HG02642 (cell line): Measurements from ENCODE around the gene ACTA1.
"Not testable (repeated sequence)": the region's sequence is repeated elsewhere in the genome, so short reads cannot be mapped to it uniquely, and the experiment has no call there.

Experiments used
- ATAC-seq: cut with Tn5 transposase; IDR thresholded peaks from one replicate; pipeline ENCODE4 v1.9.1; 2021; ENCODE audit warnings: mild to moderate bottlenecking; ENCODE audit not compliant: unreplicated experiment, poor library complexity

The ACTA1 gene

DNA sequence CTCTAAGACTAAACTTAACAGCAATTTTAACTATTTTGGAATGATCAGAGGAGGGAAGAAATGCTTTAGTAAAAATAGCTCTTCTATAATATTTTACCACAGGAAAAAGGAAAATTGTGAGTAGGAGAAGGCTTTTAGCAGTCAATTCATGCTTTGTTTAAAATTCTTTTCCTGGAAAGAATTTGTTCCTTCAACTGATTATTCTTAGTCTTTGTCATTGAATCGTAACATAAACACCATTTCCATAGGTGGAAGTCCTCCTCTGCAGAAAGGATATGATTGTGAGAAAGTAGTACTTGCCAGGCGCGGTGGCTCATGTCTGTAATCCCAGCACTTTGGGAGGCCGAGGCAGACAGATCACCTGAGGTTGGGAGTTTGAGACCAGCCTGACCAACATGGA lies 11.9 kb upstream of the ACTA1 start:
- ATAC-seq: no peak

DNA sequence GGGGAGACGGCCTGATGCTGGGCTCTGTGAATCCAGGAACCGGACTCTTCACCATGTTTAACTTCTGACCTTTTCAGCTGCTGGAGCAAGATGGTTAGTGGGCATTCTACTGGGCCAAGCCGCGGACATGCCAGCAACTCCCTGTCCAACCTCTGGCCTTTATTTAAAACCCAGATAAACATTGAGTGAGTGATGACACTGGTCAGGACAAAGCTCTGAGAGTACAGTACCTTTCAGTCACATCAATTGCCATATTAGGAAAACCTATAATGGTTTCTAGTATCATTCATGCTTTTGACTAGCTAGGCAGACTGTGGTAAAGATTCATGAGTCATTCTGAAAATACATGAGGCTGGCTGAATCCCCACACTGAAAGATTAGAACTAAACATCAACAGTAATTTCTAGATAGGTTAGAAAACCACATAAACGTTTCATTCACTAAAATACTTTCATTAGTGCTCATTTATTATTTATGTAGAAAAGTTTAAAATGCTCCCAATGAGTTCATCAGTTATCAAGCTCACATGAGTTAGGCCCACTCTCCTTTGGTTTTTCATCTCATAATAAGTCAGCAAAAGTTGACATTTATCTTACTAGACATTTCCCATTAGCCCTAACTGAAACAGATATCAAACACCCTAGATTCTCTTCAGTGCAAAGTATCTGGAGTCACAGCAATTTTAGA lies 7.1 kb upstream of the ACTA1 start:
- ATAC-seq: peak; percentile 94

DNA sequence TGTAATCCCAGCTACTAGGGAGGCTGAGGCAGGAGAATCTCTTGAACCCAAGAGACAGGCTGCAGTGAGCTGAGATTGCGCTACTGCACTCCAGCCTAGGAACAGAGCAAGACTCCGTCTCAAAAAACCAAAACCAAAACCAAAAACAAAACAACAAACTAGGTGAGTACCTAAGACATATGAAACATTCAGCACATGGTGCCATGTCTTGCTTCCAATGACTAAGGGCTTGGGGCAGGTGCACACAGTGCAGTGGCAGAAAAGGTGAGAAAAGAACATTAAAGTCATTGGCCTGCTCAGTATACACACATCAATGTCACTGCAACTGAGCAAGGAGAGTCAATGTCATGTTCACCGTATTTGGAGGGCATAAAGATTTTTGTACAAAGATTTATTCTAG lies 4.1 kb upstream of the ACTA1 start:
- ATAC-seq: no peak

DNA sequence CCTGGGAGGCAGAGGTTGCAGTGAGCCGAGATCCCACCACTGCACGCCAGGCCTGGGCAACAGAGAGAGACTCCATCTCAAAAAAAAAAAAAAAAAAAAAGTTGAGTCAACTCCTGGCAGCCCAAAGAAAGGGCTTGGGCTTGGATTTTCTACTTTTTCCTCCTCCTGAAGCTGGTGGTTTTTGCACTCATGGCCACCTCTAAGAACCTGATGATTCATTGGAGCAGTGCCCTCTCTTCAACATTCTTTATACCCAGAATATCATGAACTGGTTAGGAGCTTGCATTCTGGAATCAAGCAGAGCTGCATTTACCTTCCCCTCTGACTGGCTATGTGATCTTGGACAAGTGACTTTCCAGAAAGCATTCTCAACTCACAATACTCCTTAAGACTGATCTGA lies 3.5 kb upstream of the ACTA1 start:
- no peak for ATAC-seq

DNA sequence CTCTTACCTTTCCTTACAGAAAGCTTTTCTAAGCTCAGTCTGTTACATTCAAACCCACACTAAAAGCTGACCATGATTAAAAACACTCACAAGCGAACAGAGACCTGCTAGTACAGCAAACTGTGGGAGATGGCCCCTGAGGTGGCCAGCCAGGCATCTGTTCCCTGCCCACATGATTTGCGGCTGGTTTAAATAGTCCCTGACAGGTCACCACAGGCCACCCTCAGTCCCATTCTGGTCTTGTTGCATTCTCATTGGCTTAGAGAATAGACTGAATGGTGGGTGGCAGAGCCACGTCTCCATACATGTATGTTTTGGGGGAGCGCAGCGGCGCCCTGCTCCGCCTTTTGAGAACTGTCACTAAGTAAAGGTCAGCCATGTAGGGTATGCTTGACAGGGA lies 2.3 kb upstream of the ACTA1 start:
- ATAC-seq: no peak

DNA sequence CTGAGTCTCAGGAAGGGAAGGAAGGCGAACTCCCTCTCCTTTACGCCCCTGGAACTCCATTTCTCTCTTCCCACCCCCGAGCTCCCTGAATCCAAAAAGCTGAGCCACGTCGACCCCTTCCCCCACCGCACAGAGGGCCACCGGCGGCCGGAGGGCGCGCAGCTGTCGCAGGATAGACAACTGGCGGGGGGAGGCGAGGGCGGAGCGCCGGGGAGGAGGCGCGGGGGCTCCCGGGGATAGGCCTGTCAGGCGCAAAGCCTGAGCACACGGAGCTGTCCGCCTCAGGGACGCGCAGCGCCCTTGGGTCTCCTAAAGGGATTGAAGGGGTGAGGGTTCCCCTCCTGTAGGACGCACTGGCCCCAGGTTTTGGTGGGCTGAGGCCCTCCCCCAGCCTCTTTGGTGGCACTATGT lies 752 bp upstream of the ACTA1 start:
- no peak for ATAC-seq

DNA sequence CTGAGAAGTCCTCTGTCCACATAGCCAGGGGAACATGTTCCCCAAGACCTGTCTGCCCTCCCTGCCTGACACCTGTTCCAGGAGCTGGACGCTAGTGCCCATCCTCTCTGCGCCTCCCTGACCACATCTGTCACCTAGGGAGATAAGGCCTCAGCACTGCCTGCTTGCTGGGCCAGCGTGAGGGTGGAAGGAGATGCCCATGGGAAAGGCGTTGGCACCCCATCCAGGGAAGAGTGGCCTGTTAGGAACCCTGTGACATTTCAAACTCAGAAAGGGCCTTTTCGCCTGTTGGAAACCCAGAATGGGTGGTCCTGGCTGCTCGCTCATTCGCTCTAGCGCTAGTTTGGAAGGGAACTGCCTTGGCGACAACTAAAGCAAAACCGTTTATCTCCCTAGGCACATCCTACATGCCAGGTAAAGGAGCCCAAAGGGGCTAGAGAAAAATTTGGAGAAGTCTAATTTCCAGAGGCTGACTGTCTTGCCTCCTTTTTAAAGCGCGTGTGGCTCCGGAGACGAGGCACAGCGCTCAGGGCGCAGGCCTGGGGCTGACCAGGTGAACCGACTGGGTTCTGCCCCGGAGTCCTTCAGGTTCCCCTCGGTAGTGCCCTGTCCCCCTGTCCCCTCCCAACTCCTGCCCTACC lies 410 bp downstream of the ACTA1 start:
- no peak for ATAC-seq

DNA sequence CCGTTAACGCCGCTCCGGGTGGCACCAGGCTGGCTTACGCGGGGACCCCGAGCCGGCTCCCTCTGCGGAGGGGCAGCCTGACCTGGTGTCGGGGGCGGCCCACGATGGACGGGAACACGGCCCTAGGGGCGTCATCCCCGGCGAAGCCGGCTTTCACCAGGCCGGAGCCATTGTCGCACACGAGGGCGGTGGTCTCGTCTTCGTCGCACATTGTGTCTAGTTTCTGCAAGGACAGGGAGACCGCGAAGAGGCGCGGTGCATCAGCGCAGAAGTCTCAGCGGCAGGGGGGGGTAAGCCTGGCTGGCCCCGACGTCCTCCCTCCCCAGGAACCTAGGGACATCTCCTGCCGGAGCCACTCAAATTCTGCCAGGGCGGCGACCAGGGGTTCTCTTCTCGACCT lies 989 bp downstream of the ACTA1 start:
- ATAC-seq: no peak

DNA sequence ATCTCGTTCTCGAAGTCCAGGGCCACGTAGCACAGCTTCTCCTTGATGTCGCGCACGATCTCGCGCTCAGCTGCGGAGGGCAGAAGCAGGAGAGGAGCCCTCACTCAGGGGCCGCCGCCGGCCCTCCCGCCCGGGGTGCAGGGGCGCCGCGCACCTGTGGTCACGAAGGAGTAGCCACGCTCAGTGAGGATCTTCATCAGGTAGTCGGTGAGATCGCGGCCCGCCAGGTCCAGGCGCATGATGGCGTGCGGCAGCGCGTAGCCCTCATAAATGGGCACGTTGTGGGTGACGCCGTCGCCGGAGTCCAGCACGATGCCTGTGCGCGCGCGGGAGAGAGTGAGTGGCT lies 1.8 kb downstream of the ACTA1 start:
- no peak for ATAC-seq

DNA sequence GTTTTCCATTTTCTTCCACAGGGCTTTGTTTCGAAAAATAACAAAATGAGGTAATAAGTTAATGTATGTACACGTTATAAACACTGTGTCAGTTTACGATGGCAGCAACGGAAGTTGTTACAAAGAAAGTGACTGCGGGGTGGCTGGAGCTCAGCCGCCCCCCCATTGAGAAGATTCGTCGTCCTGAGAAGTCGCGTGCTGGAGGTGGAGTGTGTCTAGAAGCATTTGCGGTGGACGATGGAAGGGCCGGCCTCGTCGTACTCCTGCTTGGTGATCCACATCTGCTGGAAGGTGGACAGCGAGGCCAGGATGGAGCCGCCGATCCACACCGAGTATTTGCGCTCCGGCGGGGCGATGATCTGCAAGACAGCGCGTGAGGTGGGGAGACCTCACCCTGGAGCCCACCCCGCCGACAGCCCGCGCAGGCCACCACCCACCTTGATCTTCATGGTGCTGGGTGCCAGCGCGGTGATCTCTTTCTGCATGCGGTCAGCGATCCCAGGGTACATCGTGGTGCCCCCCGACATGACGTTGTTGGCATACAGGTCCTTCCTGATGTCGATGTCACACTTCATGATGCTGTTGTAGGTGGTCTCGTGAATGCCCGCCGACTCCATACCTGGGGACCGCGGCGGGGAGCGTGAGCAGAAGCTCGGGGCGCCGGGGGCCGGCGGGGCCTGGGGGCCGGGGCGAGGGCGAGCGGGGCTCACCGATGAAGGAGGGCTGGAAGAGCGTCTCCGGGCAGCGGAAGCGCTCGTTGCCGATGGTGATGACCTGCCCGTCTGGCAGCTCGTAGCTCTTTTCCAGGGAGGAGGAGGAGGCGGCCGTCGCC lies 2.4 kb downstream of the ACTA1 start:
- ATAC-seq: no peak

DNA sequence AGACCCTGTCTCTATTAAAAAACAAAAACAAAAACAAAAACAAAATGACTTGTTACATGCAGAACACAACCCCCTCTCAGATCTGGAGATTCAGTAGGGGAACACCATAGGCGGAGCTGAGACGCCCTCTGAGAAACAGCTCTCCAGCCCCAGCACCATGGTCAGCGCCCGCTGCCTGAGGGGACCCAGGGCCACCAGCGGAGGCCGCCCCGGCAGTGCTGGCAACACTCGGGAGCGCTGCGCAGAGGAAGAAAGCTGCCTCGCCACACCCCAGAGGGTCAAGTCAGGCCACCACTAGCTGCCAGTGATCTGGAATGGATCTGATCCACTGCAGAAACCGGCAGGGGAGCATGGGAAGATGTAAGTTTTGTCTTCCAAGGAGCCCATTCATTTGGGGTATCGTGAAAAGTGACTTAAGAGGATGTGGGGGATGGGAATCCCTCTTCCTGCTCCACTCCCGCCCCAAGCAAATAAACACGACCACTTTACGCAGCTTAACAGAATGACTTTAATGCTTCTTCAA lies 3.1 kb downstream of the ACTA1 start:
- no peak for ATAC-seq

DNA sequence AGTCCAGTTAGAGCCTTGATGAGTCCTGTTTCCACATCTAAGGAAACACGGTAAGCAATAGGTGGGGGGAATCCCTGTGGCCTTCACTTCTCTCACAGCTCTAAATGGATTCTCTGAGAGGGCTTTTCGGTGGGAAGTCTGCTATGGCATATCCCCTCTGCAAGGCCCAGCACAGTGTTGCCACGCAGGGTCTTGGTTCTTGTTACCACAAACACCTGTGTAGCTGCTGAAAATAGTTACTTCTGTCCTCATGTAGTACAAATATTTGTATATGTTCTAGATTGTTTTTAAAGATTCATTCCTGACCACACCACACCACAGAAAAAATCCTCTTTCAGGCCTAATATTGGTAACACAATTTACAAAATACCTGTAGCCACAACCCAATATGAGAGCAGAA lies 5.6 kb downstream of the ACTA1 start:
- ATAC-seq: no peak

DNA sequence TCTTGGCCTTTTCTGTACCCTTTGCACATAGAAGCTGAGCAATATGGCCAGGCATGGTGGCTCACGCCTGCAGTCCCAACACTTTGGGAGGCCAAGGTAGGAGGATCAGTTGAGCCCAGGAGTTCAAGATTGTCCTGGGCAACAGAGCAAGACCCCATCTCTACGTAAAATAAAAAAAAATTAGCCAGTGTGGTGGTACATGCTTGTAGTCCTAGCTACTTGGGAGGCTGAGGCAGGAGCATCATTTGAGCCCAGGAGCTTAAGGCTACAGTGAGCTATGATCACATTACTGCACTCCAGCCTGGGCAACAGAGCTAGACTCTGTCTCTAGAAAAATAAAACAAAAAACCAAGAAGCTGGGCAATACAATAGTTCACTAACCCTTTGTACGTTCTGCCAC lies 6.3 kb downstream of the ACTA1 start:
- ATAC-seq: no peak

DNA sequence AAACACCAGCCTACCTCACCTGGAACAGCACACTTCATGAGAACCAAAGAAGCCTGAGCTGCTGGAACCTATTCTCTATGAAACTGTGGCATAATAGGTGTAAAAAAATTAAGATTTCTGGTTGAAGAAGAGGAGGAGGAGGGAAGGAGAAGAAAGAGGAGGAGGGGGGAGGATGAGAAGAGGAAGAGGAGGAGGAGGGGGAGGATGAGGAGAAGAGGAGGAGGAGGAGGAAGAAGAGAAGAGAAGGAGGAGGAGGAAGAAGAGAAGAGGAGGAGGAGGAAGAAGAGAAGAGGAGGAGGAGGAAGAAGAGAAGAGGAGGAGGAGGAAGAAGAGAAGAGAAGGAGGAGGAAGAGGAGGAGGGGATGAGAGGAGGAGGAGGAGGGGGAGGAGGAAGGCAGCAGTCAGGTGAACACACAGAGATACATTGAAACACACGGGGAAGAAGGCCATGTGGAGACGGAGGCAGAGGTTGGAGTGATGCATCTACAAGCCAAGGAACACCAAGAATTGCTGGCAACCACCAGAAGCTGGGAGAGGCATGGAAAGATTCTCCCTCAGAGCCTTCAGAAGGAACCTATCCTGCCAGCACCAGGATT lies 8.2 kb downstream of the ACTA1 start:
- no peak for ATAC-seq

DNA sequence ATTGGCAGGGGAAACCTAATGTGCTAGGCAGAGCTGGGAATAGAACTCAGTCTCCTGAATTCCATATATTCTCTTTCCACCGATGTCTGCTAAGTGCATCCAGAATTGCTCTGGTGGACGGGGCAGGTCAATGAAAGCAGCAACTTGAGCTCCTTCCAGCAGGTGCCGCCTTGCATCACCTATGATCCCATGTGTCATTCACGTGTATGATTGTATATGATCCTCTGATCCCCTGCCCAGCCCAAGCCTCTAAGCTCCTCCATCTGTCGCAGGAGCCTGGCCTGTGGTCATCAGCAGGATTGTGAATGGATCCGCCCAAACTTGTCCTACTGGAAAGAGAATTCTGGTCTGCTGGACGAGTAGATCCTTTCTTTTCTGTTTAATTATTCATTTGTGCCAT lies 13.1 kb downstream of the ACTA1 start:
- no peak for ATAC-seq

DNA sequence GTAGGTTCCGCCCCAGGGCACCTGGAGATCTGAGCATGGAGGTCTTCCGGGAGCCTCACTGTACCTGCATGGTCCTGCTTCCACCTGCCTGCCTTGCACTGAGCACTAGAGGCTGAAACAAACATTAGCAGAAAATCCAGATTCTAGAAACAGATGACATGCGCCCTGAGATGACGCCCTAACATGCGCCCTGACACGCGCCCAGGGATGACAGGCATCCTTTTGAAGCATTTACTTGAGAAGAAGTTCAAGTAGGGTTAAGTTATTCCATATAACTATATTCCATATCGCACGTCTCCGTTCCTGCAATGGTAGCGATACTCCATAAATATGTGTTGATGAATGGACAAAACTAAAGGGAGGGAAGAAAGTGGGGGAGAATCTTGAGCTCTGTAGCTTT lies 13.7 kb downstream of the ACTA1 start:
- ATAC-seq: no peak

DNA sequence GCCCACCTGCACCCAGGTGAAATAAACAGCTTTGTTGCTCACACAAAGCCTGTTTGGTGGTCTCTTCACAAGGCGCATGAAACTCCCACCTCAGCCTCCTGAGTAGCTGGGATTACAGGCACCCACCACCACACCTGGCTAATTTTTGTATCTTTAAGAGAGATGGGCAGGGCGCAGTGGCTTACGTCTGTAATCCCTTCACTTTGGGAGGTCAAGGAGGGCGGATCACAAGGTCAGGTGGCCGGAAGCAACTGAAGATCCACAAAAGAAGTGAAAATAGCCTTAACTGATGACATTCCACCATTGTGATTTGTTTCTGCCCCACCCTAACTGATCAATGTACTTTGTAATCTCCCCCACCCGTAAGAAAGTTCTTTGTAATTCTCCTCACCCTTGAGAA lies 15.3 kb downstream of the ACTA1 start:
- not testable (repeated sequence) for ATAC-seq

DNA sequence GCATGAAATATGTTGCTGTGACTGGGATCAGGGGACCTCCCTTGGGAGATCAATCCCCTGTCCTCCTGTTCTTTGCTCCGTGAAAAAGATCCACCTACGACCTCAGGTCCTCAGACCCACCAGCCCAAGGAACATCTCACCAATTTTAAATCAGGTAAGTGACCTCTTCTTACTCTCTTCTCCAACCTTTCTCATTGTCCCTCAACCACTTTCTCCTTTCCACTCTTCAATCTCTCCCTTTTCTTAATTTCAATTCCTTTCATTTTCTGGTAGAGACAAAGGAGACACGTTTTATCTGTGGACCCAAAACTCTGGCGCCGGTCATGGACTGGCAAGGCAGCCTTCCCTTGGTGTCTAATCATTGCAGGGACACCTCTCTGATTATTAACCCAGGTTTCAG lies 21.1 kb downstream of the ACTA1 start:
- not testable (repeated sequence) for ATAC-seq

DNA sequence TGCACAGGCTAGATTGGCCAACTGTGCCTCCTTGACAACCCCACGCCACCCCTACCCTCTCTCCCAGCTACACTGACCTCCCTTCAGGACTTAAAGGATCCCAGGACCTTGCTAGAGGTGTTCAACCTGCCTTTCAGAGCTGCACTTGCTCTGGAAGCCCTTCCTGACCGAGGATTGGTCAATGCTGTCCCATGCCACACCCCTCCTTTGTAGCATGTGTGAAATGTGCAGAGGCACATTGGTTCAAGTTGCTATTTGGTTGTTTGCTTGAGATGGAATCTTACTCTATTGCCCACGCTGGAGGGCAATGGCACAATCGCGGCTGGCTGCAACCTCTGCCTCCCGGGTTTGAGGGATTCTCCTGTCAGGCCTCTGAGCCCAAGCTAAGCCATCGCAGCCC lies 21.8 kb downstream of the ACTA1 start:
- no peak for ATAC-seq

DNA sequence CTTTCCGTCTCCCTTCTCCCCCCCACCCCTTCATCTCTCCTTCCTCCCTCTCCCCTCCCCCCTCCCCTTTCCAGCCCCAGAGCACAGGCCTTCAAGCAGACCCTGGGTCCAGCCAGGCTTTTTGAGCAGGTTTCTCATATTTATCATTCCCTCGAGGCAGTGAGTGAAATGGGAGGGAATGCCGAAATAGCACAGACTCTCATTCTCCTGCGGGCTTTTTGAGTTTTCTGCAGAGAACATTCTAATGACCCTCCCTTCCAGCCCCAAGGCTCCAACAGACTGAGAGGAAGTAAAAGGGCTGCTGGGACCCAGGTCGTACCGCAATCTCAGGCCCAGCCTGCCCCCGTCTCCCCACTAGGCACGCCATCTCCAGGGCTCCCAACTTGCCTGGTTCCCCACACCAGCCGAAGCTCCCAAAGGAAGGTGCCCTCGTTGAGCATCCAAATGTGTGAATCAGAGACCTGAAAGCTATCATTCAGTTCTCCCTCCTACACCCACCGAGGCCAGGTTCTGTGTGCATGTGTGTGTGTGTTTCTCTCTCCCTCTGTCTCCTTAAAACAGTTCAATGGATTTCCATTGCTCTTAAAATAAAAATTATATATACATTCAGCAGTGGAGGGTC lies 22.3 kb downstream of the ACTA1 start:
- no peak for ATAC-seq
